GM12878 (cell line): Measurements from ENCODE around the gene CDC27. TPM values are rescaled to one million over a fixed set of nuclear protein-coding genes. Genes with fewer than 3 reads are reported as not detected.

Source experiments
- ATAC-seq: fragments of 200-7000 bp; cut with Tn5 transposase; 3 replicates; pipeline ENCODE4 v1.9.1; 2020; ENCODE audit warnings: mild to moderate bottlenecking, moderate library complexity
- BruUV-seq: library from RNA; stranded (reverse); fragments of 400-500 nt; replicated peaks from 2 replicates; lab custom pipeline; 2021; lab: Mats Ljungman, UMichigan
- CTCF ChIA-PET: fragments of 300-600 bp; sonication (Branson Sonifier 250); formaldehyde crosslinking; extraction: SDS; loops from one replicate; lab custom pipeline; 2021; ENCODE audit warnings: inconsistent platforms; lab: Yijun Ruan, JAX
- POLR2A ChIA-PET: fragments of 350-600 bp; formaldehyde crosslinking; extraction: SDS; loops from one replicate; lab custom pipeline; 2021; ENCODE audit warnings: inconsistent platforms; lab: Charles Lee
- RAD21 ChIA-PET: fragments of 300-600 bp; sonication (Branson Sonifier 250); formaldehyde crosslinking; loops from one replicate; lab custom pipeline; 2023; ENCODE audit warnings: antibody characterized with exemption; ENCODE audit not compliant: unreplicated experiment; lab: Charles Lee
- SMC1A ChIA-PET: fragments of 300-600 bp; sonication (Branson Sonifier 250); formaldehyde crosslinking; loops from one replicate; lab custom pipeline; 2023; ENCODE audit not compliant: unreplicated experiment, uncharacterized antibody; lab: Charles Lee
- DNase-seq: peaks from one replicate; pipeline ENCODE4 v3.0.0-alpha.2; 2011; ENCODE audit warnings: low read depth, low spot score
- FAIRE-seq: peaks from 3 replicates; lab custom pipeline; 2011; peaks lifted over from hg19 to GRCh38; lab: Jason Lieb, UNC
- H2AFZ ChIP-seq: 2 replicates; pipeline ENCODE4 v1.6.0; 2011; ENCODE audit warnings: low read depth, low read length, control low read depth; ENCODE audit not compliant: control insufficient read depth
- H3K27ac ChIP-seq: 2 replicates; pipeline ENCODE4 v1.5.1; 2011; ENCODE audit warnings: control low read depth; ENCODE audit not compliant: control insufficient read depth, insufficient read depth
- H3K27me3 ChIP-seq, 2 experiments: replicated peaks in 1 of 2; 2 replicates each; pipeline versions ENCODE4 v1.6.0 to v1.6.1; 2011; ENCODE audit warnings: low read length in 1 of 2; ENCODE audit not compliant: control insufficient read depth in 2 of 2, insufficient read depth in 2 of 2
- H3K36me3 ChIP-seq, 2 experiments: 2 replicates each; pipeline ENCODE4 v1.5.1; 2011; ENCODE audit warnings: low read length in 1 of 2; ENCODE audit not compliant: control insufficient read depth in 2 of 2, insufficient read depth in 2 of 2
- H3K4me1 ChIP-seq: 2 replicates; pipeline ENCODE4 v1.6.1; 2011; ENCODE audit warnings: mild to moderate bottlenecking, low read length, moderate library complexity, mixed read lengths; ENCODE audit not compliant: control insufficient read depth, insufficient read depth
- H3K4me2 ChIP-seq: 2 replicates; pipeline ENCODE4 v1.6.0; 2011; ENCODE audit warnings: control low read depth; ENCODE audit not compliant: control insufficient read depth, insufficient read depth
- H3K4me3 ChIP-seq: fragments of 200-600 bp; sonication (generic); 2 replicates; pipeline ENCODE4 v1.5.1; 2016
- H3K79me2 ChIP-seq: 2 replicates; pipeline ENCODE4 v1.6.0; 2011; ENCODE audit warnings: low read length; ENCODE audit not compliant: control insufficient read depth, insufficient read depth
- H3K9ac ChIP-seq: 2 replicates; pipeline ENCODE4 v1.8.0; 2011; ENCODE audit warnings: low read length, control low read depth, mixed read lengths; ENCODE audit not compliant: control insufficient read depth, insufficient read depth
- H3K9me3 ChIP-seq: replicated peaks from 3 replicates; pipeline ENCODE4 v1.5.1; 2011; ENCODE audit warnings: mild to moderate bottlenecking, low read length; ENCODE audit not compliant: control insufficient read depth, insufficient read depth
- H4K20me1 ChIP-seq: 2 replicates; pipeline ENCODE4 v1.6.0; 2011; ENCODE audit not compliant: control insufficient read depth, insufficient read depth
- CBX5 ChIP-seq: sonication (generic); IDR thresholded peaks from 2 replicates; pipeline ENCODE4 v1.6.1; 2016; ENCODE audit warnings: low read depth, moderate library complexity, mild to moderate bottlenecking, inconsistent platforms
- CREM ChIP-seq: IDR thresholded peaks from 2 replicates; pipeline ENCODE4 v1.6.1; 2014; ENCODE audit warnings: antibody characterized with exemption, low read depth
- FOXM1 ChIP-seq: IDR thresholded peaks from 2 replicates; pipeline ENCODE4 v1.6.1; 2012; ENCODE audit warnings: low read depth, mild to moderate bottlenecking, inconsistent platforms, low read length, moderate library complexity
- LARP7 ChIP-seq: fragments of 450-650 bp; IDR thresholded peaks from 2 replicates; pipeline ENCODE4 v1.6.1; 2017; ENCODE audit warnings: mild to moderate bottlenecking
- MTA2 ChIP-seq: fragments of 450-650 bp; IDR thresholded peaks from 2 replicates; pipeline ENCODE4 v1.6.1; 2016; ENCODE audit warnings: low read depth, mild to moderate bottlenecking, moderate library complexity
- NFXL1 ChIP-seq: fragments of 450-650 bp; IDR thresholded peaks from 2 replicates; pipeline ENCODE4 v1.6.1; 2017; ENCODE audit warnings: antibody characterized with exemption, mild to moderate bottlenecking, borderline replicate concordance
- SUPT20H ChIP-seq: IDR thresholded peaks from 2 replicates; pipeline ENCODE4 v1.6.1; 2011; ENCODE audit warnings: low read depth, mild to moderate bottlenecking, low read length, moderate library complexity, borderline replicate concordance; ENCODE audit not compliant: control insufficient read depth
- ZNF217 ChIP-seq: fragments of 450-650 bp; IDR thresholded peaks from 2 replicates; pipeline ENCODE4 v1.6.1; 2017; ENCODE audit warnings: antibody characterized with exemption, mild to moderate bottlenecking
- ZNF384 ChIP-seq: IDR thresholded peaks from 2 replicates; pipeline ENCODE4 v1.6.1; 2012; ENCODE audit warnings: low read depth, mild to moderate bottlenecking, low read length, improper control_type of control experiment, borderline replicate concordance
- WGBS: methylation state at CpG from one replicate; pipeline ENCODE4 v1.1.6; 2016; ENCODE audit warnings: low lambda C conversion rate; ENCODE audit not compliant: insufficient replicate concordance, insufficient coverage; ENCODE audit errors: missing lambda C conversion rate; 5-methylcytosine and 5-hydroxymethylcytosine counted together
- in situ Hi-C: fragments of 300-500 bp; cut with MboI; formaldehyde crosslinking; loops from 9 replicates; pipeline ENCODE4 v1.14.3; 2018; ENCODE audit warnings: mixed read lengths
- intact Hi-C: fragments of 100-400 bp; cut with micrococcal nuclease; formaldehyde crosslinking; loops from one replicate; pipeline ENCODE4 v1.14.2; 2022; ENCODE audit not compliant: unreplicated experiment
- polyA plus RNA-seq, 11 experiments: library from polyadenylated mRNA; depleted of rRNA in 4 of 11; unstranded in 6 of 11; stranded (reverse) in 5 of 11; fragments of >200 nt; fragmentation: Nextera tagmentation in 4 of 11; fragmentation: Illumina TruSeq in 1 of 11; extraction: Ambion mirVana in 4 of 11; extraction: Trizol in 1 of 11; gene quantifications; 1 replicate in 1 of 11; 2 replicates in 10 of 11; pipeline versions ENCODE4 v1.2.1 to v1.2.3, GENCODE V29; 2011 to 2016; ENCODE audit warnings: inconsistent platforms in 2 of 11, missing spikeins in 2 of 11, low read depth in 1 of 11
- total RNA-seq, 4 experiments: library from RNA; depleted of rRNA in 3 of 4; stranded (reverse); fragments of >200 nt in 3 of 4; fragmentation: Illumina TruSeq in 1 of 4; extraction: Trizol in 1 of 4; gene quantifications; 2 replicates each; pipeline versions ENCODE4 v1.2.1 to v1.2.3, GENCODE V29; 2013 to 2021
- TF ChIP-seq, protein P1 (sequence below): IDR thresholded peaks from 2 replicates; pipeline ENCODE4 v1.6.1; 2012; ENCODE audit warnings: improper control_type of control experiment, low read depth, low read length; ENCODE audit not compliant: insufficient replicate concordance
- TF ChIP-seq, protein P2 (sequence below): IDR thresholded peaks from 2 replicates; pipeline ENCODE4 v1.6.1; 2011; ENCODE audit warnings: mild to moderate bottlenecking, low read depth, low read length, moderate library complexity; ENCODE audit not compliant: insufficient replicate concordance
- TF ChIP-seq, protein P3 (sequence below): fragments of 450-650 bp; IDR thresholded peaks from 2 replicates; pipeline ENCODE4 v1.6.1; 2018; ENCODE audit warnings: borderline replicate concordance, mild to moderate bottlenecking; ENCODE audit not compliant: partially characterized antibody

CDC27 gene
- total and polyA plus RNA-seq, 10 of the 15 experiments (the other 5 are each of a cell fraction or from before 2014, with no cell fraction given): 23.2 to 138 (median 97.8) TPM

DNA sequence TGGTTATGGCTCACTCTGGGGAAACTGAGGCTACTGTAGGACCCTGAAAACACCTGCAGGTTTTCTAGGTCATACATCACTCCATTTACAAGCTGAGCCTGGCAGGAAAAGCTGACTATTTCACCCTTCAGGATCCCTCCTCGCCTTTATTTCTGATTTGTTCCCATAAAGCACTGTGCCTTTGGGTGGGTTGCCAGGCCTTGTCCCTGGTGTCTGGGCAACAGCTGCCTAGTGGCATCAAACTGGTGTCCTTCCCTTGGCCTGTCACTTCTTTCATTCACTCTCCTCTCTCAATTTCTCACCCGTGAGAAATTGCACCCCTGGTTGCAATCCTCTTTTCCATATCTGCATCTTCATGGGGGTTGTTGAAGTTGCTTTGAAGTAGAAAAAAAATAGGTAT, 21.7 kb upstream of the CDC27 start (continued):
- TF ChIP-seq, protein P1, sequence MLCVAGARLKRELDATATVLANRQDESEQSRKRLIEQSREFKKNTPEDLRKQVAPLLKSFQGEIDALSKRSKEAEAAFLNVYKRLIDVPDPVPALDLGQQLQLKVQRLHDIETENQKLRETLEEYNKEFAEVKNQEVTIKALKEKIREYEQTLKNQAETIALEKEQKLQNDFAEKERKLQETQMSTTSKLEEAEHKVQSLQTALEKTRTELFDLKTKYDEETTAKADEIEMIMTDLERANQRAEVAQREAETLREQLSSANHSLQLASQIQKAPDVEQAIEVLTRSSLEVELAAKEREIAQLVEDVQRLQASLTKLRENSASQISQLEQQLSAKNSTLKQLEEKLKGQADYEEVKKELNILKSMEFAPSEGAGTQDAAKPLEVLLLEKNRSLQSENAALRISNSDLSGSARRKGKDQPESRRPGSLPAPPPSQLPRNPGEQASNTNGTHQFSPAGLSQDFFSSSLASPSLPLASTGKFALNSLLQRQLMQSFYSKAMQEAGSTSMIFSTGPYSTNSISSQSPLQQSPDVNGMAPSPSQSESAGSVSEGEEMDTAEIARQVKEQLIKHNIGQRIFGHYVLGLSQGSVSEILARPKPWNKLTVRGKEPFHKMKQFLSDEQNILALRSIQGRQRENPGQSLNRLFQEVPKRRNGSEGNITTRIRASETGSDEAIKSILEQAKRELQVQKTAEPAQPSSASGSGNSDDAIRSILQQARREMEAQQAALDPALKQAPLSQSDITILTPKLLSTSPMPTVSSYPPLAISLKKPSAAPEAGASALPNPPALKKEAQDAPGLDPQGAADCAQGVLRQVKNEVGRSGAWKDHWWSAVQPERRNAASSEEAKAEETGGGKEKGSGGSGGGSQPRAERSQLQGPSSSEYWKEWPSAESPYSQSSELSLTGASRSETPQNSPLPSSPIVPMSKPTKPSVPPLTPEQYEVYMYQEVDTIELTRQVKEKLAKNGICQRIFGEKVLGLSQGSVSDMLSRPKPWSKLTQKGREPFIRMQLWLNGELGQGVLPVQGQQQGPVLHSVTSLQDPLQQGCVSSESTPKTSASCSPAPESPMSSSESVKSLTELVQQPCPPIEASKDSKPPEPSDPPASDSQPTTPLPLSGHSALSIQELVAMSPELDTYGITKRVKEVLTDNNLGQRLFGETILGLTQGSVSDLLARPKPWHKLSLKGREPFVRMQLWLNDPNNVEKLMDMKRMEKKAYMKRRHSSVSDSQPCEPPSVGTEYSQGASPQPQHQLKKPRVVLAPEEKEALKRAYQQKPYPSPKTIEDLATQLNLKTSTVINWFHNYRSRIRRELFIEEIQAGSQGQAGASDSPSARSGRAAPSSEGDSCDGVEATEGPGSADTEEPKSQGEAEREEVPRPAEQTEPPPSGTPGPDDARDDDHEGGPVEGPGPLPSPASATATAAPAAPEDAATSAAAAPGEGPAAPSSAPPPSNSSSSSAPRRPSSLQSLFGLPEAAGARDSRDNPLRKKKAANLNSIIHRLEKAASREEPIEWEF: no peak
- TF ChIP-seq NFXL1: no peak
- TF ChIP-seq, protein P2, sequence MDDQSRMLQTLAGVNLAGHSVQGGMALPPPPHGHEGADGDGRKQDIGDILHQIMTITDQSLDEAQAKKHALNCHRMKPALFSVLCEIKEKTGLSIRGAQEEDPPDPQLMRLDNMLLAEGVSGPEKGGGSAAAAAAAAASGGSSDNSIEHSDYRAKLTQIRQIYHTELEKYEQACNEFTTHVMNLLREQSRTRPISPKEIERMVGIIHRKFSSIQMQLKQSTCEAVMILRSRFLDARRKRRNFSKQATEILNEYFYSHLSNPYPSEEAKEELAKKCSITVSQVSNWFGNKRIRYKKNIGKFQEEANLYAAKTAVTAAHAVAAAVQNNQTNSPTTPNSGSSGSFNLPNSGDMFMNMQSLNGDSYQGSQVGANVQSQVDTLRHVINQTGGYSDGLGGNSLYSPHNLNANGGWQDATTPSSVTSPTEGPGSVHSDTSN: no peak

GRCh38 chr17:47210105-47210504, 21.0 kb upstream of the CDC27 start:
- H3K27ac ChIP-seq: no peak overlapping the region
- CTCF ChIA-PET: interaction anchor here (1.0 kb wide), 1 partner anchor 106 kb away, joined by 3 read pairs; no protein-coding TSS in a partner anchor
- FAIRE-seq (no peak), DNase-seq (no peak), ATAC-seq (no peak)
- POLR2A ChIA-PET: interaction anchor here (0.6 to 1.0 kb wide), 3 partner anchors 9 to 41 kb away, joined by 3 to 4 read pairs (median 4); no protein-coding TSS in a partner anchor
- no peaks in the 10 kb centered on the region for H3K79me2 ChIP-seq
- H3K9me3 ChIP-seq: no peaks in the 10 kb centered on the region
- H3K36me3 ChIP-seq: no peaks in the 10 kb centered on the region
- no TSS peak for BruUV-seq
- in situ Hi-C loops (no loop called here), intact Hi-C loops (no loop called here)
- peaks cover 38% of the 10 kb centered on the region for H3K4me1 ChIP-seq
- no peaks in the 10 kb centered on the region for H4K20me1 ChIP-seq
- no peak overlapping the region for H3K4me3 ChIP-seq
- TF ChIP-seq CBX5: no peak
- no peak for TF ChIP-seq CREM
- no peak for TF ChIP-seq FOXM1
- TF ChIP-seq, protein P3, sequence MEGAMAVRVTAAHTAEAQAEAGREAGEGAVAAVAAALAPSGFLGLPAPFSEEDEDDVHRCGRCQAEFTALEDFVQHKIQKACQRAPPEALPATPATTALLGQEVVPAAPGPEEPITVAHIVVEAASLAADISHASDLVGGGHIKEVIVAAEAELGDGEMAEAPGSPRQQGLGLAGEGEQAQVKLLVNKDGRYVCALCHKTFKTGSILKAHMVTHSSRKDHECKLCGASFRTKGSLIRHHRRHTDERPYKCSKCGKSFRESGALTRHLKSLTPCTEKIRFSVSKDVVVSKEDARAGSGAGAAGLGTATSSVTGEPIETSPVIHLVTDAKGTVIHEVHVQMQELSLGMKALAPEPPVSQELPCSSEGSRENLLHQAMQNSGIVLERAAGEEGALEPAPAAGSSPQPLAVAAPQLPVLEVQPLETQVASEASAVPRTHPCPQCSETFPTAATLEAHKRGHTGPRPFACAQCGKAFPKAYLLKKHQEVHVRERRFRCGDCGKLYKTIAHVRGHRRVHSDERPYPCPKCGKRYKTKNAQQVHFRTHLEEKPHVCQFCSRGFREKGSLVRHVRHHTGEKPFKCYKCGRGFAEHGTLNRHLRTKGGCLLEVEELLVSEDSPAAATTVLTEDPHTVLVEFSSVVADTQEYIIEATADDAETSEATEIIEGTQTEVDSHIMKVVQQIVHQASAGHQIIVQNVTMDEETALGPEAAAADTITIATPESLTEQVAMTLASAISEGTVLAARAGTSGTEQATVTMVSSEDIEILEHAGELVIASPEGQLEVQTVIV: no peak
- TF ChIP-seq ZNF217: no peak
- no peak for TF ChIP-seq ZNF384
- TF ChIP-seq LARP7: no peak
- no peak for TF ChIP-seq MTA2
- TF ChIP-seq SUPT20H: no peak
- TF ChIP-seq NFXL1: no peak
- no peak overlapping the region for H2AFZ ChIP-seq
- no peak overlapping the region for H3K4me2 ChIP-seq
- no peak overlapping the region for H3K9ac ChIP-seq
- no peaks in the 10 kb centered on the region for H3K27me3 ChIP-seq
- SMC1A ChIA-PET: interaction anchor here (0.6 to 9.3 kb wide), 4 partner anchors 9 to 26 kb away, joined by 3 to 79 read pairs (median 4); no protein-coding TSS in a partner anchor
- WGBS: 42% methylated on average over 3 of the region's 3 CpGs
- RAD21 ChIA-PET: interaction anchor here (0.5 to 1.1 kb wide), 2 partner anchors 107 to 285 kb away, joined by 4 read pairs; no protein-coding TSS in a partner anchor
